Renal cortical epithelial cell (primary cell): ENCODE measurements around the gene GJE1. TPM values are rescaled to one million over a fixed set of nuclear protein-coding genes. Genes with fewer than 3 reads are reported as not detected.

Experiments used
- DNase-seq: peaks from one replicate; pipeline ENCODE4 v3.0.0-alpha.2; 2011; ENCODE audit warnings: low read depth
- total RNA-seq: library from RNA; depleted of rRNA; stranded (reverse); fragments of >200 nt; gene quantifications from 2 replicates; pipeline ENCODE4 v1.2.3, GENCODE V29; 2014

GJE1 gene
- total RNA-seq, 1 donor from 2014 or later, result not detected

- DNase-seq, result no peak
These were observed 32.5 kb downstream of the GJE1 start for GRCh38 chr6:142165227-142165626.

GRCh38 chr6:142167071-142167470 lies 34.3 kb downstream of the GJE1 start:
- no peak for DNase-seq

- no peak for DNase-seq
These were observed 34.8 kb downstream of the GJE1 start for GRCh38 chr6:142167486-142167885.

GRCh38 chr6:142171351-142171750 lies 38.6 kb downstream of the GJE1 start:
- DNase-seq, result no peak

GRCh38 chr6:142172758-142173157 lies 40.0 kb downstream of the GJE1 start:
- peak; percentile 7 for DNase-seq

DNA sequence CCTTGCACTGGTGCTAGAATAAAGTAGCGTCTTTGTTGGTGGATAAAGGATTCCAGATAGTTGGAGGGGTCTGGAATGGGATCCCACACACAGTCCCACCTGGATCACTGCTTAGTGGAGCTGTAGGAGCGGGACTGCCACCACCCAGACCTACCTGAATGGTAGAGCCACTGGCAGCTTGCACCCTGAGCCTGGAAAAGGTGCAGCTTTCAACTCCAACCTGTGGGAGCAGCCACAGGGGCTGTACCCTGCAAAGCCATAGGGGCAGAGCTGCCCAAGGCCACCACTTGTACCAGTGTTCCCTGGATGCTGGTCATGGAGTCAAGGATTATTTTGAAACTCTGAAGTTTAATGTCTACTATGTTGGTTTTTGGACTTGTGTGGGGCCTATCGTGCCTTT lies 41.3 kb downstream of the GJE1 start:
- DNase-seq, result no peak

- DNase-seq, result no peak
These were observed 42.0 kb downstream of the GJE1 start for GRCh38 chr6:142174703-142175102.

DNA sequence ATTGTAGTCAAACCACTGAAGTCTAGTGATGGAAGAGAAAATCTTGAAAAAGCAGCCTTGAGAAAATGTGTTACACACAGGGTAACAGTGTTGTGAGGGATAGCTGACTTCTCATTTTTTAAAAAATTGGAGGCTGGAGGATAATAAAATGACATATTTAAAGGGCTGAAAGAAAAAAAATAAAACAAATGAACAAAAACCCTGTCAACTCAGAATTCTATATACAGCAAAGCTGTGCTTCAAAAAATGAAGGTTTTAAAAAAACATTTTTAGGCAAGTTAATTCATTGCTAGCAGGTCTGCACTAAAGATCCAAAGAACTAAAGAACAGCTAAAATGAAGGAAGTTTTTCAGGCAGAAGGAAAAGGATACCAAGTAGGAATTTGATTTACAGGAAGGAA lies 45.4 kb downstream of the GJE1 start:
- no peak for DNase-seq

GRCh38 chr6:142182004-142182403 lies 49.3 kb downstream of the GJE1 start:
- DNase-seq, result no peak

DNA sequence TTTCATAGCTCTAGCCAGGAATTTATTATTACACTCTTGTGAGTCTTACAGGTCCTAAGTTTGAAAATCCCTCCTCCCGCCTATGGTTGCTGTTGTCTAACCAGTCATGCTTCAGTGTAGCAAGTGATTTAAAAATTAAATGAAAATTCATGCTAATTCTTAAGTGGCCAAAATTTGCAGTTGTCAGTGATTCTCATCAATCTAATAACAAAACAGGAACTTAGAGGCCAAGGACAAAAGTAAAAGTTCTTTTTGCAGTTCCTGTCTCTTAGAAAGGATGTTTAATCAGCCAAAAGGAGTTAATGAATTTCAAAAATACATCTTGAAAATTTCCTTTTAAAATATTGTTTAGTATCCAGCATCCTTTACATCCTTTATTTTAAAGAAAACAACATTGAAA lies 50.6 kb downstream of the GJE1 start:
- DNase-seq, result no peak

DNA sequence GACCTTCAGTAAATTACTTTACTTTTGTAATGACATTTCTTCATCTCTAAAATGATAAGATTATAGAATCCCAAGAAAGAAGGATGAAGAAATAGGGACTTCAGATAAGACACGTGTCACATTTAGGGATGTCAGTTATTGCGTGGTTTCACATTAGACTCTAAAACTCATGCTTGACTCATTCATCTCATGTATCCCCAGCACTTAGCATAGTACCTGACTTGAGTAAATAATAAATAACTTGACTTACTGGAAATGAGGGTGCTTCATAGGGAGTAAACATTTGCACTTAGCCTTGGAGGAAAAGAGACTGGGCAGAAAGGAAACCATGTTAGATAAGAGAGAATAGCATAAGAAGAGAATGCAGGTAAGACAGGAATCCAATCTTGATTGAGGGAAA lies 51.6 kb downstream of the GJE1 start:
- DNase-seq, result no peak

Other genes with a start within 250 kb of the GJE1 start
- gene NMBR, start 14.2 kb downstream of the GJE1 start, total RNA-seq, result 0.10 TPM in 1 of 2 replicates, not detected in the other
- gene VTA1, start 14.3 kb downstream of the GJE1 start, total RNA-seq, result 75.7 and 81.4 TPM in 2 replicates
- 26.1 and 46.0 TPM in 2 replicates for gene ADGRG6, start 169.1 kb downstream of the GJE1 start, total RNA-seq